H1 (cell line): ENCODE data around the gene JAKMIP2. TPM values are rescaled to one million over a fixed set of nuclear protein-coding genes. Genes with fewer than 3 reads are reported as not detected.

Experiments
- CTCF ChIA-PET: fragments of 300-600 bp; sonication (Branson Sonifier 250); formaldehyde crosslinking; loops from one replicate; lab custom pipeline; 2021; ENCODE audit not compliant: partially characterized antibody; lab: Charles Lee
- POLR2A ChIA-PET: fragments of 300-600 bp; sonication (Branson Sonifier 250); formaldehyde crosslinking; loops from one replicate; lab custom pipeline; 2021; ENCODE audit warnings: inconsistent platforms; ENCODE audit not compliant: partially characterized antibody; lab: Charles Lee
- DNase-seq, 2 experiments: peaks; one replicate each; pipeline versions ENCODE4 v3.0.0 to v3.0.0-alpha.2; 2010 to 2022; ENCODE audit warnings: low spot score in 2 of 2, low read depth in 1 of 2, mixed read lengths in 1 of 2
- FAIRE-seq: peaks from 2 replicates; lab custom pipeline; 2011; peaks lifted over from hg19 to GRCh38; lab: Jason Lieb, UNC
- H2AFZ ChIP-seq: 2 replicates; pipeline ENCODE4 v1.8.1; 2012; ENCODE audit warnings: low read length, inconsistent platforms
- H2AK5ac ChIP-seq: 2 replicates; pipeline ENCODE4 v1.6.1; 2013; ENCODE audit warnings: low read depth, low read length
- H2BK120ac ChIP-seq: replicated peaks from 2 replicates; pipeline ENCODE3; 2013; ENCODE audit warnings: low read depth, low read length, inconsistent platforms
- H2BK12ac ChIP-seq: 2 replicates; pipeline ENCODE4 v1.6.1; 2013; ENCODE audit warnings: low read depth, low read length
- H2BK15ac ChIP-seq: 2 replicates; pipeline ENCODE4 v1.6.1; 2013; ENCODE audit warnings: low read length
- H2BK20ac ChIP-seq: 2 replicates; pipeline ENCODE4 v1.6.1; 2013; ENCODE audit warnings: low read length
- H2BK5ac ChIP-seq: 2 replicates; pipeline ENCODE4 v1.6.1; 2013; ENCODE audit warnings: low read depth, low read length
- H3K14ac ChIP-seq: 2 replicates; pipeline ENCODE4 v1.6.1; 2013; ENCODE audit warnings: inconsistent platforms; ENCODE audit not compliant: insufficient read length
- H3K18ac ChIP-seq: 2 replicates; pipeline ENCODE4 v1.6.1; 2013; ENCODE audit warnings: low read length; ENCODE audit errors: extremely low read depth
- H3K23ac ChIP-seq: 2 replicates; pipeline ENCODE4 v1.6.1; 2013; ENCODE audit warnings: inconsistent platforms; ENCODE audit not compliant: insufficient read length
- H3K23me2 ChIP-seq: 2 replicates; pipeline ENCODE4 v1.6.1; 2013; ENCODE audit warnings: low read depth, low read length
- H3K27ac ChIP-seq: 2 replicates; pipeline ENCODE4 v1.6.1; 2011; ENCODE audit warnings: low read depth, low read length, inconsistent platforms
- H3K27me3 ChIP-seq, 4 experiments: replicated peaks in 1 of 4; 1 replicate in 1 of 4; 2 replicates in 3 of 4; pipeline versions ENCODE4 v1.6.1 to v1.8.1; 2011 to 2013; ENCODE audit warnings: low read length in 3 of 4, mild to moderate bottlenecking in 3 of 4, inconsistent platforms in 2 of 4, mixed read lengths in 2 of 4, moderate library complexity in 1 of 4; ENCODE audit not compliant: control insufficient read depth in 3 of 4, insufficient read depth in 3 of 4; ENCODE audit errors: extremely low read depth in 1 of 4
- H3K36me3 ChIP-seq, 4 experiments: 2 replicates each; pipeline versions ENCODE4 v1.6.1 to v1.8.1; 2011 to 2013; ENCODE audit warnings: mild to moderate bottlenecking in 4 of 4, low read length in 3 of 4, moderate library complexity in 2 of 4, control low read depth in 1 of 4, inconsistent platforms in 1 of 4; ENCODE audit not compliant: insufficient read depth in 4 of 4, control insufficient read depth in 2 of 4
- H3K4ac ChIP-seq: replicated peaks from 2 replicates; pipeline ENCODE3; 2013; ENCODE audit warnings: low read length, low read depth, mixed read lengths, inconsistent platforms; ENCODE audit not compliant: insufficient read length
- H3K4me1 ChIP-seq, 4 experiments: replicated peaks in 1 of 4; 1 replicate in 1 of 4; 2 replicates in 3 of 4; pipeline versions ENCODE4 v1.6.1 to v1.8.1; 2011 to 2013; ENCODE audit warnings: low read length in 3 of 4, inconsistent platforms in 2 of 4, mixed read lengths in 1 of 4; ENCODE audit not compliant: insufficient read depth in 4 of 4, control insufficient read depth in 3 of 4
- H3K4me2 ChIP-seq, 2 experiments: 2 replicates each; pipeline versions ENCODE4 v1.6.1 to v1.8.1; 2011 to 2013; ENCODE audit warnings: low read depth in 2 of 2, low read length in 2 of 2, control low read depth in 1 of 2, inconsistent platforms in 1 of 2, mild to moderate bottlenecking in 1 of 2; ENCODE audit not compliant: insufficient read depth in 1 of 2
- H3K4me3 ChIP-seq, 4 experiments: fragments of 200-600, 300-600 bp in 1 of 4; sonication (generic), shearing (Covaris generic), sonication (Bioruptor Twin) in 1 of 4; 2 replicates each; pipeline versions ENCODE4 v1.5.1 to v1.8.1; 2011 to 2016; ENCODE audit warnings: low read length in 4 of 4, low read depth in 3 of 4, control low read depth in 2 of 4, inconsistent platforms in 2 of 4, mild to moderate bottlenecking in 2 of 4, mixed read lengths in 1 of 4, moderate library complexity in 1 of 4; ENCODE audit not compliant: insufficient read depth in 2 of 4; ENCODE audit errors: extremely low read depth in 1 of 4
- H3K56ac ChIP-seq: replicated peaks from 2 replicates; pipeline ENCODE3; 2013; ENCODE audit warnings: low read depth, mild to moderate bottlenecking, mixed read lengths, low read length, inconsistent platforms; ENCODE audit not compliant: insufficient read length
- H3K79me1 ChIP-seq: 2 replicates; pipeline ENCODE4 v1.6.1; 2013; ENCODE audit warnings: low read depth, low read length, control low read depth
- H3K79me2 ChIP-seq, 2 experiments: 2 replicates each; pipeline versions ENCODE4 v1.6.1 to v1.8.1; 2012 to 2013; ENCODE audit warnings: low read length in 2 of 2, mild to moderate bottlenecking in 2 of 2, inconsistent platforms in 1 of 2; ENCODE audit not compliant: insufficient read depth in 2 of 2, control insufficient read depth in 1 of 2
- H3K9ac ChIP-seq, 4 experiments: replicated peaks in 1 of 4; 1 replicate in 1 of 4; 2 replicates in 3 of 4; pipeline versions ENCODE4 v1.6.1 to v1.8.1; 2011 to 2013; ENCODE audit warnings: low read depth in 3 of 4, low read length in 3 of 4, control low read depth in 2 of 4, mild to moderate bottlenecking in 2 of 4, moderate library complexity in 2 of 4, inconsistent platforms in 1 of 4; ENCODE audit errors: extremely low read depth in 1 of 4
- H3K9me3 ChIP-seq, 2 experiments: 2 replicates each; pipeline versions ENCODE4 v1.6.1 to v1.8.1; 2012 to 2013; ENCODE audit warnings: mild to moderate bottlenecking in 2 of 2, moderate library complexity in 2 of 2, control low read depth in 1 of 2, inconsistent platforms in 1 of 2, low read depth in 1 of 2, low read length in 1 of 2, mixed read lengths in 1 of 2; ENCODE audit not compliant: insufficient read depth in 2 of 2
- H4K20me1 ChIP-seq, 2 experiments: replicated peaks in 1 of 2; 2 replicates each; pipeline versions ENCODE3 to v1.8.1; 2011 to 2013; ENCODE audit warnings: inconsistent platforms in 2 of 2, low read length in 2 of 2, mild to moderate bottlenecking in 1 of 2; ENCODE audit not compliant: insufficient read depth in 2 of 2, control insufficient read depth in 1 of 2
- H4K5ac ChIP-seq: 2 replicates; pipeline ENCODE4 v1.6.1; 2013; ENCODE audit warnings: low read length, low read depth, mixed read lengths, inconsistent platforms; ENCODE audit not compliant: insufficient read length
- H4K8ac ChIP-seq: 2 replicates; pipeline ENCODE4 v1.8.0; 2013; ENCODE audit warnings: mild to moderate bottlenecking, moderate library complexity, low read length, inconsistent platforms; ENCODE audit not compliant: insufficient read depth; ENCODE audit errors: extremely low read depth
- H4K91ac ChIP-seq: replicated peaks from 2 replicates; pipeline ENCODE3; 2013; ENCODE audit warnings: low read length, mixed read lengths, inconsistent platforms; ENCODE audit not compliant: insufficient read length
- TBP ChIP-seq: IDR thresholded peaks from 2 replicates; pipeline ENCODE4 v1.6.1; 2011; ENCODE audit warnings: low read depth, low read length, improper control_type of control experiment
- WGBS, 2 experiments: shearing (Covaris generic) in 1 of 2; methylation state at CpG; one replicate each; pipeline versions ENCODE4 v1.1.6 to v1.1.7; 2013 to 2015; ENCODE audit warnings: low lambda C conversion rate in 2 of 2, mixed read lengths in 2 of 2, inconsistent platforms in 1 of 2, low coverage in 1 of 2, missing lambda C conversion rate in 1 of 2; ENCODE audit not compliant: insufficient replicate concordance in 2 of 2, insufficient coverage in 1 of 2, insufficient read length in 1 of 2; ENCODE audit errors: extremely low coverage in 1 of 2, missing lambda C conversion rate in 1 of 2; 5-methylcytosine and 5-hydroxymethylcytosine counted together
- polyA plus RNA-seq, 7 experiments: library from polyadenylated mRNA; depleted of rRNA in 3 of 7; stranded (reverse) in 5 of 7; unstranded in 2 of 7; fragments of >200 nt in 5 of 7; fragments of 200-250 nt in 2 of 7; gene quantifications; 1 replicate in 5 of 7; 2 replicates in 1 of 7; 4 replicates in 1 of 7; pipeline versions ENCODE4 v1.2.1 to v1.2.3, GENCODE V29; 2011 to 2013; ENCODE audit warnings: missing spikeins in 2 of 7, mixed read lengths in 2 of 7
- total RNA-seq: library from RNA; stranded (reverse); fragmentation: NEBNext Ultra II Directional; extraction: Animal tissue kit (Norgen Biotek cat#: 25700); gene quantifications from 2 replicates; pipeline ENCODE4 v1.2.1, GENCODE V29; 2021

JAKMIP2 gene
- total and polyA plus RNA-seq, 2 of the 8 experiments (the other 6 are each of a cell fraction or from before 2014, with no cell fraction given) = 2.4 to 13.6 TPM

DNA sequence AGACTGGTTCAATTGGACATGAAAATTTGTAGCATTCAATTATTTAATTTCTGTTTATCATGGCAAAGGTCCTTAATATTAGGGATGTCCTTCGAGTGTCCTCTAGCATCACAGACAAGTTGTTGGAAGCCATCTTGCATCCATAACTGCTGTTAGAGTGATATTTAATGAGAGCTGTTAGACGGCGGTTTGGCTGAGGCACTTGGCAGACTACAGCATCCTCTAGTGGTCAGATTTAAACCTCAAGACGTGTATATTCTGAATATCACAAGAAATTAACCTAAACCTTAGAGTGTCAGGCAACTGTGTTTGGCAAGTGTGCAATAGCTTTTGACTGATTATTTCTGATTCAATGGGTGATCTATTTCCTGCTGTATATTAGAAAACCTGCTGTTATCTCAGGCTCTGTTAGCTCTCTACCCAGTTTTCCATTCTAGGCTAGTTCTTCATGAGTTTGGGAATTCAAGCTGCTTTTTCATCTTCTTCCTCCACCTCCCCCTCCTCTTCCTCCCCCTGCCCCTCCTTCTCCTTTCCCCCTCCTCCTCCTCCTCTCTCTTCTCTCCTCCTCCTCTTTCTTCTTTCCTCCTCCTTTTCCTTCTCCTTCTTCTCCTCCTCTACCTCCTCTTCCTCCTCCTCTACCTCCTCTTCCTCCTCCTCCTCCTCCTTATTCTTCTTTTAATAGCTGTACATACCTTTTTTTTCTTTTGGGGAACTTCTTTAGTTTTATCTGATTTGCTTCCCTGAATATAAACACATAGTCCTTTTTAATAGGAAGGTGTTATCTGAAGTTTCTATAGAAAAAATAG, 40.4 kb upstream of the JAKMIP2 start:
- Histone ChIP-seq H2AK5ac (no peak overlapping the region), H3K4me1 (no peaks in the 10 kb centered on the region), H3K18ac (no peak overlapping the region), H2BK20ac (no peak overlapping the region), H3K4ac (no peak overlapping the region), H2BK120ac (no peak overlapping the region), H3K4me2 (no peak overlapping the region), H3K79me2 (no peaks in the 10 kb centered on the region), H3K23me2 (no peaks in the 10 kb centered on the region), H3K9ac (no peak overlapping the region), H2BK5ac (no peak overlapping the region), H3K36me3 (no peaks in the 10 kb centered on the region), H4K5ac (no peak overlapping the region), H3K14ac (no peak overlapping the region), H3K27me3 (no peaks in the 10 kb centered on the region), H3K4me3 (no peak overlapping the region), H3K79me1 (no peaks in the 10 kb centered on the region), H3K23ac (no peak overlapping the region), H3K9me3 (no peaks in the 10 kb centered on the region), H2AFZ (no peak overlapping the region), H2BK12ac (no peak overlapping the region), H3K27ac (no peak overlapping the region), H3K56ac (no peak overlapping the region), H4K8ac (no peak overlapping the region), H4K91ac (no peak overlapping the region), H4K20me1 (no peaks in the 10 kb centered on the region), H2BK15ac (no peak overlapping the region)
- WGBS, 2 experiments = 31% methylated on average over 4 of the region's 4 CpGs; no CpG with 5 or more reads in 1 of the 2 experiments
- peak; percentile 85 for FAIRE-seq
- POLR2A ChIA-PET = interaction anchor here (0.7 to 1.7 kb wide), 5 partner anchors 41 to 195 kb away, joined by 3 to 4 read pairs (median 3); no protein-coding TSS in a partner anchor
- CTCF ChIA-PET = interaction anchor here (0.5 to 2.7 kb wide), 58 partner anchors 10 to 1165 kb away, joined by 3 to 53 read pairs (median 4); partner anchors contain the start of gene C5orf46
- peak in 1 of 2 experiments; percentile 31 for DNase-seq
- TF ChIP-seq TBP = no peak
